Stomach (tissue), 4 donors: Measurements from ENCODE around the gene SLIT1.

ENCODE experiments used
- CTCF ChIP-seq, 7 experiments: fragments of 450-650 bp in 4 of 7; fragments of 200-600 bp in 3 of 7; sonication (generic) in 3 of 7; IDR thresholded peaks; one replicate each; pipeline ENCODE4 v1.5.1; 2016 to 2019; ENCODE audit warnings: antibody characterized with exemption in 7 of 7, control low read depth in 2 of 7, mild to moderate bottlenecking in 1 of 7
- EP300 ChIP-seq: sonication (generic); formaldehyde crosslinking; IDR thresholded peaks from one replicate; pipeline ENCODE4 v1.6.1; 2017; ENCODE audit warnings: antibody characterized with exemption
- POLR2A ChIP-seq, 4 donors: fragments of 450-650 bp; IDR thresholded peaks; one replicate each; pipeline ENCODE4 v1.6.1; 2016; ENCODE audit warnings: antibody characterized with exemption in 4 of 4, control low read depth in 2 of 4, mild to moderate bottlenecking in 1 of 4, moderate library complexity in 1 of 4

- no peak for TF ChIP-seq EP300
- TF ChIP-seq CTCF (IDR thresholded peaks at IDR 0.05): peak in 5 of 7 experiments; percentile 31 to 43 (median 40)
- no peak for TF ChIP-seq POLR2A (IDR thresholded peaks at IDR 0.05)
These were observed 104.0 kb downstream of the SLIT1 start for GRCh38 chr10:97081621-97082235.
